ENCODE measurements around the gene HES6. TPM values are rescaled to one million over a fixed set of nuclear protein-coding genes. Genes with fewer than 3 reads are reported as not detected.

HES6 gene
- total RNA-seq, 2 experiments from 2014 or later, result 13.1 to 13.8 TPM

- Histone ChIP-seq H3K4me2 (ENCODE audit: low read length) (no peak overlapping the region), H2AFZ (ENCODE audit: low read length) (no peak overlapping the region), H3K27ac (ENCODE audit: low read depth, low read length, poor library complexity, severe bottlenecking) (no peak overlapping the region), H3K9me3 (ENCODE audit: low read length) (no peaks in the 10 kb centered on the region), H3K4me3 (ENCODE audit: low read depth, low read length, poor library complexity, severe bottlenecking) (no peak overlapping the region), H3K9me2 (ENCODE audit: insufficient read depth, low read length) (no peaks in the 10 kb centered on the region), H3K36me3 (ENCODE audit: insufficient read depth, low read length) (no peaks in the 10 kb centered on the region), H4K20me1 (ENCODE audit: insufficient read depth, low read length) (no peaks in the 10 kb centered on the region), H3K4me1 (ENCODE audit: insufficient read depth, low read length, poor library complexity, severe bottlenecking) (no peaks in the 10 kb centered on the region), H3K79me2 (ENCODE audit: insufficient read depth, low read depth, low read length) (no peaks in the 10 kb centered on the region)
- POLR2A ChIA-PET, result no interaction called here
- CTCF ChIA-PET (ENCODE audit: unreplicated experiment), result no interaction called here
- DNase-seq (ENCODE audit: low spot score), result no peak
- BruUV-seq (replicated peaks), result no TSS peak
- intact Hi-C loops (cut with micrococcal nuclease; ENCODE audit: unreplicated experiment), result no loop called here
- no peak for TF ChIP-seq CTCF (conservative IDR thresholded peaks at IDR 0.05; ENCODE audit: low read length)
- no peak for TF ChIP-seq EZH2phosphoT487 (IDR thresholded peaks at IDR 0.05; ENCODE audit: borderline replicate concordance, low read depth, low read length)
Measured at GRCh38 chr2:238225911-238226697, 13.7 kb downstream of the HES6 start.

DNA sequence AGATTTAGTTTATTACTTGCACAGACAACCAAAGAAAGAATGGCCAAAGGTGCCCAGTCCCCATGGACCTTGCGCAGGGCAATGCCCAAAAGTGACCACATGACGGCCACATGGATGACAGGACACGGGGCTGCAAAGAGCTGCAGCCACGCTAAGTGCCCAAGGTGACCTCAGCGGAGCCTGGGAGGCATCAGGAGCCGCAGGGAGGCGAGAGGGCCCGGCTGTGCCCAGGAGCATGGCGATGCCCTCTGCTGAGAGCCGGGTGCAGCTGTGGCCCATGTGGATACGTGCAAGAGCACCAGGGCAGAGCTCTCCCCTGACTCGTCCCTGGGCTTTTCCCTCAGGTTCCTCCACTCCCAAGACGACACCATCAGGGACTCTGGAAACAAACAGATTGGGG lies 14.7 kb downstream of the HES6 start:
- H3K27ac ChIP-seq (ENCODE audit: low read depth, low read length, poor library complexity, severe bottlenecking), result no peak overlapping the region
- no peak overlapping the region for H3K4me2 ChIP-seq (ENCODE audit: low read length)
- ChIA-PET POLR2A (no interaction called here), CTCF (ENCODE audit: unreplicated experiment) (no interaction called here)
- no TSS peak for BruUV-seq (replicated peaks)
- no peaks in the 10 kb centered on the region for H3K79me2 ChIP-seq (ENCODE audit: insufficient read depth, low read depth, low read length)
- intact Hi-C loops (cut with micrococcal nuclease; ENCODE audit: unreplicated experiment), result no loop called here
- no peak overlapping the region for H2AFZ ChIP-seq (ENCODE audit: low read length)
- no peaks in the 10 kb centered on the region for H3K36me3 ChIP-seq (ENCODE audit: insufficient read depth, low read length)
- DNase-seq (ENCODE audit: low spot score), result no peak
- no peaks in the 10 kb centered on the region for H3K9me3 ChIP-seq (ENCODE audit: low read length)
- no peaks in the 10 kb centered on the region for H3K9me2 ChIP-seq (ENCODE audit: insufficient read depth, low read length)
- H3K4me1 ChIP-seq (ENCODE audit: insufficient read depth, low read length, poor library complexity, severe bottlenecking), result no peaks in the 10 kb centered on the region
- H4K20me1 ChIP-seq (ENCODE audit: insufficient read depth, low read length), result no peaks in the 10 kb centered on the region
- H3K4me3 ChIP-seq (ENCODE audit: low read depth, low read length, poor library complexity, severe bottlenecking), result no peak overlapping the region
- TF ChIP-seq EZH2phosphoT487 (IDR thresholded peaks at IDR 0.05; ENCODE audit: borderline replicate concordance, low read depth, low read length), result no peak
- no peak for TF ChIP-seq CTCF (conservative IDR thresholded peaks at IDR 0.05; ENCODE audit: low read length)

GRCh38 chr2:238224356-238225035 lies 15.3 kb downstream of the HES6 start:
- CTCF ChIA-PET (ENCODE audit: unreplicated experiment), result no interaction called here
- TF ChIP-seq EZH2phosphoT487 (IDR thresholded peaks at IDR 0.05; ENCODE audit: borderline replicate concordance, low read depth, low read length) (no peak), CTCF (conservative IDR thresholded peaks at IDR 0.05; ENCODE audit: low read length) (no peak)
- H3K4me2 ChIP-seq (ENCODE audit: low read length), result no peak overlapping the region
- intact Hi-C loops (cut with micrococcal nuclease; ENCODE audit: unreplicated experiment), result no loop called here
- no peaks in the 10 kb centered on the region for H4K20me1 ChIP-seq (ENCODE audit: insufficient read depth, low read length)
- DNase-seq (ENCODE audit: low spot score), result no peak
- no peaks in the 10 kb centered on the region for H3K79me2 ChIP-seq (ENCODE audit: insufficient read depth, low read depth, low read length)
- BruUV-seq (replicated peaks), result no TSS peak
- POLR2A ChIA-PET, result no interaction called here
- H3K27ac ChIP-seq (ENCODE audit: low read depth, low read length, poor library complexity, severe bottlenecking), result no peak overlapping the region
- no peaks in the 10 kb centered on the region for H3K4me1 ChIP-seq (ENCODE audit: insufficient read depth, low read length, poor library complexity, severe bottlenecking)
- no peaks in the 10 kb centered on the region for H3K36me3 ChIP-seq (ENCODE audit: insufficient read depth, low read length)
- H3K9me2 ChIP-seq (ENCODE audit: insufficient read depth, low read length), result no peaks in the 10 kb centered on the region
- no peak overlapping the region for H2AFZ ChIP-seq (ENCODE audit: low read length)
- no peak overlapping the region for H3K4me3 ChIP-seq (ENCODE audit: low read depth, low read length, poor library complexity, severe bottlenecking)
- H3K9me3 ChIP-seq (ENCODE audit: low read length), result no peaks in the 10 kb centered on the region
